Ishikawa (cell line): ENCODE results near the gene HIF3A.
A peak's percentile ranks its signal among the peaks of the same experiment; 100 is the strongest.

Source experiments
- CEBPB ChIP-seq: IDR thresholded peaks from 2 replicates; pipeline ENCODE4 v1.6.1; 2012
- CREB1 ChIP-seq: IDR thresholded peaks from 2 replicates; pipeline ENCODE4 v1.6.1; 2012; ENCODE audit warnings: low read depth
- EGR1 ChIP-seq: IDR thresholded peaks from 2 replicates; pipeline ENCODE4 v1.6.1; 2012
- EP300 ChIP-seq: IDR thresholded peaks from 2 replicates; pipeline ENCODE4 v1.6.1; 2012; ENCODE audit warnings: borderline replicate concordance
- FOXM1 ChIP-seq: IDR thresholded peaks from 2 replicates; pipeline ENCODE4 v1.6.1; 2012; ENCODE audit warnings: low read depth, borderline replicate concordance
- MAX ChIP-seq: IDR thresholded peaks from 2 replicates; pipeline ENCODE4 v1.6.1; 2012
- NFIC ChIP-seq: IDR thresholded peaks from 2 replicates; pipeline ENCODE4 v1.6.1; 2012
- RAD21 ChIP-seq: IDR thresholded peaks from 2 replicates; pipeline ENCODE4 v1.6.1; 2012; ENCODE audit warnings: low read depth
- REST ChIP-seq: IDR thresholded peaks from 2 replicates; pipeline ENCODE4 v1.6.1; 2012; ENCODE audit warnings: low read depth, mild to moderate bottlenecking
- TAF1 ChIP-seq: IDR thresholded peaks from 2 replicates; pipeline ENCODE4 v1.6.1; 2012; ENCODE audit warnings: low read depth, mild to moderate bottlenecking
- TCF12 ChIP-seq: IDR thresholded peaks from 2 replicates; pipeline ENCODE4 v1.6.1; 2012; ENCODE audit warnings: low read depth
- TEAD4 ChIP-seq: IDR thresholded peaks from 2 replicates; pipeline ENCODE4 v1.6.1; 2012
- YY1 ChIP-seq: IDR thresholded peaks from 2 replicates; pipeline ENCODE4 v1.6.1; 2012; ENCODE audit warnings: low read depth
- ZBTB7A ChIP-seq: IDR thresholded peaks from 2 replicates; pipeline ENCODE4 v1.6.1; 2012; ENCODE audit warnings: low read depth
- TF ChIP-seq, protein P1 (sequence below): IDR thresholded peaks from 2 replicates; pipeline ENCODE4 v1.6.1; 2012

HIF3A gene

GRCh38 chr19:46299695-46300094, 2.9 kb downstream of the HIF3A start:
- TF ChIP-seq, protein P1, sequence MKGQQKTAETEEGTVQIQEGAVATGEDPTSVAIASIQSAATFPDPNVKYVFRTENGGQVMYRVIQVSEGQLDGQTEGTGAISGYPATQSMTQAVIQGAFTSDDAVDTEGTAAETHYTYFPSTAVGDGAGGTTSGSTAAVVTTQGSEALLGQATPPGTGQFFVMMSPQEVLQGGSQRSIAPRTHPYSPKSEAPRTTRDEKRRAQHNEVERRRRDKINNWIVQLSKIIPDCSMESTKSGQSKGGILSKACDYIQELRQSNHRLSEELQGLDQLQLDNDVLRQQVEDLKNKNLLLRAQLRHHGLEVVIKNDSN: no peak
- TF ChIP-seq CREB1: no peak
- no peak for TF ChIP-seq FOXM1

DNA sequence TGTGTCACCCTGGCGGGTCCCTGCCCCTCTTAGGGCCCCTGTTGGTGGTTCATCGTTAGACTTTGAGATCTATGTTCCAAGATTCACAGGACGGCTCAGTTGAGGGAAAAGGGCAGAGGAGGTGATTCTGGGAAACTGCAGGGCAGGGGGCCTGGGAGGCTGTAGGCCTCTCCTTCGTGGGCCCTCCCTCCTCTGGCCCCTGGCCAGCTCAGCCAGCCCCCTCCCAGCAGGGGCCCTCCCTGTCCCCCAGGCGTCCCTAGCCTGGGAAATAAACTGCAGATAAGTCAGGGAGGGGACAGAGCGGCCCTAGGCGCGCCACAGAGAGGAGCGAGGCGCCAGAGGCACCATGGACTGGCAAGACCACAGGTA, 6.5 kb downstream of the HIF3A start:
- TF ChIP-seq YY1: no peak
- 0 out of 2 replicates have a peak, but pooled peaks have one; percentile 31 for TF ChIP-seq ZBTB7A

DNA sequence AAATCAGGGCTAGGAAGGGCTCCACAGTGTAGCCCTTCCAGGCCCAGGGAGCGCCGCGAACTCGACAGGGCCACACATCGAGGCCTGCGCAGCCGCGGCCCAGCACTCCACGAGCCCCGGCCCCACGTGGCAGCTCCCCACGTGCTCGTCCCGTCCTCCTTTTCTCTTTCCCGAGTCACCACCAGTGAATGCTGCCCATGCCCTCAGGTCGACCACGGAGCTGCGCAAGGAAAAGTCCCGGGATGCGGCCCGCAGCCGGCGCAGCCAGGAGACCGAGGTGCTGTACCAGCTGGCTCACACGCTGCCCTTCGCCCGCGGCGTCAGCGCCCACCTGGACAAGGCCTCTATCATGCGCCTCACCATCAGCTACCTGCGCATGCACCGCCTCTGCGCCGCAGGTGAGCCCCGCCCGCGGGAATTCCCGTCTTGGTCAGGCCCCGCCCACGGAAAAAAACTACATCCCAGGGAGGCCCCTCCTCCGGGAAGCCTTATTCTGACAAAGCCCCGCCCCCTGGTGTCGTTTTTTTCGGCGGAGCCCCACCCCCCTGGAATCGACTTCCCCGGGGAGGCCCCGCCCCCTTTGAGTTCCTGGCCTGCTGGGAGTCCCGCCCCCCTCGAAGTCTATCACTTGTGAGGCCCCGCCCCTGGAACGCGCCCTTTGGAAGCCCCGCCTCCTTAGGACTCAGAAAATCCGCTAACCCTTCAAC, 7.0 kb downstream of the HIF3A start:
- TF ChIP-seq REST (no peak), TCF12 (peak; percentile 18; the same call in 1 of the 2 replicates), TEAD4 (peak; percentile 92), TAF1 (peak; percentile 48; the same call in 1 of the 2 replicates), FOXM1 (no peak), RAD21 (no peak), MAX (peak; percentile 100)
- TF ChIP-seq, protein P1: peak; percentile 85

- no peak for TF ChIP-seq RAD21
- no peak for TF ChIP-seq TEAD4
- TF ChIP-seq EGR1: no peak
- TF ChIP-seq MAX: no peak
- no peak for TF ChIP-seq CEBPB
- TF ChIP-seq TCF12: no peak
- TF ChIP-seq ZBTB7A: no peak
- TF ChIP-seq, protein P1: no peak
- no peak for TF ChIP-seq TAF1
- TF ChIP-seq NFIC: no peak
- no peak for TF ChIP-seq CREB1
- TF ChIP-seq FOXM1: no peak
- no peak for TF ChIP-seq REST
- TF ChIP-seq EP300: no peak
- no peak for TF ChIP-seq YY1
Observed at GRCh38 chr19:46306501-46306900, 9.7 kb downstream of the HIF3A start.

GRCh38 chr19:46308510-46308909, 11.7 kb downstream of the HIF3A start:
- TF ChIP-seq TAF1: no peak
- TF ChIP-seq, protein P1: no peak
- TF ChIP-seq FOXM1: no peak
- no peak for TF ChIP-seq TCF12
- TF ChIP-seq EGR1: no peak

DNA sequence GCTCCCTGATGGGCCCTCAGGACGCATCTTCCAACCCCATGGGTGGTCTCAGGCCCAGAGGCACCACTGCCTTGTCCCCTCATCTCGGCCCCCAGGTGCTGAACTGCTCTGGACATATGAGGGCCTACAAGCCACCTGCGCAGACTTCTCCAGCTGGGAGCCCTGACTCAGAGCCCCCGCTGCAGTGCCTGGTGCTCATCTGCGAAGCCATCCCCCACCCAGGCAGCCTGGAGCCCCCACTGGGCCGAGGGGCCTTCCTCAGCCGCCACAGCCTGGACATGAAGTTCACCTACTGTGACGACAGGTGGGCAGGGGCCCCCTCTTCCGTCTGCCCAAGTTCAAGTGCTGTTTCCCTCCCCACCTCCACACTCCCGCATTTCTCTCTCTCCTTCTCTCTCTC, 12.2 kb downstream of the HIF3A start:
- TF ChIP-seq ZBTB7A: no peak
- TF ChIP-seq TAF1: no peak
- TF ChIP-seq TEAD4: no peak
- no peak for TF ChIP-seq REST
- no peak for TF ChIP-seq CREB1
- no peak for TF ChIP-seq TCF12
- no peak for TF ChIP-seq EP300
- TF ChIP-seq MAX: no peak
- TF ChIP-seq NFIC: no peak
- TF ChIP-seq YY1: no peak
